Vagina (tissue), 2 donors: ENCODE results near the gene SHOC1. TPM values are rescaled to one million over a fixed set of nuclear protein-coding genes. Genes with fewer than 3 reads are reported as not detected.
"Not testable (repeated sequence)": the region's sequence is repeated elsewhere in the genome, so short reads cannot be mapped to it uniquely, and the experiment has no call there.

Experiments
- DNase-seq, 2 donors: peaks; one replicate each; pipeline ENCODE4 v3.0.0-alpha.2; 2017; ENCODE audit errors: extremely low spot score in 2 of 2
- H3K27ac ChIP-seq: fragments of 200-600 bp; sonication (generic); one replicate; pipeline ENCODE4 v1.5.1; 2019
- H3K27me3 ChIP-seq: fragments of 200-600 bp; sonication (generic); one replicate; pipeline ENCODE4 v1.5.1; 2019
- H3K36me3 ChIP-seq, 2 donors: fragments of 200-600 bp; sonication (generic); one replicate each; pipeline ENCODE4 v1.5.1; 2017 to 2019
- H3K4me1 ChIP-seq: fragments of 200-600 bp; sonication (generic); one replicate; pipeline ENCODE4 v1.5.1; 2019
- H3K4me3 ChIP-seq, 2 donors: fragments of 200-600 bp; sonication (generic); 1 replicate in 1 of 2; 2 replicates in 1 of 2; pipeline ENCODE4 v1.5.1; 2016 to 2019
- H3K9me3 ChIP-seq: fragments of 200-600 bp; sonication (generic); one replicate; pipeline ENCODE4 v1.5.1; 2019
- CTCF ChIP-seq, 3 experiments: fragments of 450-650 bp in 2 of 3; fragments of 200-600 bp in 1 of 3; sonication (generic) in 1 of 3; IDR thresholded peaks; one replicate each; pipeline ENCODE4 v1.5.1; 2017 to 2019; ENCODE audit warnings: antibody characterized with exemption in 3 of 3, mild to moderate bottlenecking in 2 of 3, moderate library complexity in 2 of 3
- POLR2A ChIP-seq, 2 donors: fragments of 450-650 bp; IDR thresholded peaks; one replicate each; pipeline ENCODE4 v1.6.1; 2017; ENCODE audit warnings: antibody characterized with exemption in 2 of 2, mild to moderate bottlenecking in 2 of 2, moderate library complexity in 2 of 2
- POLR2AphosphoS5 ChIP-seq, 2 donors: sonication (generic); formaldehyde crosslinking; IDR thresholded peaks; one replicate each; pipeline ENCODE4 v1.9.0; 2017; ENCODE audit warnings: antibody characterized with exemption in 2 of 2, mild to moderate bottlenecking in 2 of 2, low read depth in 1 of 2; ENCODE audit not compliant: insufficient read depth in 1 of 2
- intact Hi-C: fragments of 100-400 bp; cut with DNase I; formaldehyde crosslinking; loops from one replicate; pipeline ENCODE4 v1.15.1; 2023
- total RNA-seq: library from RNA; depleted of rRNA; stranded (reverse); fragments of >200 nt; gene quantifications from one replicate; pipeline ENCODE4 v1.2.3, GENCODE V29; 2016

Gene SHOC1
- total RNA-seq, 1 donor from 2014 or later: 0.25 TPM

GRCh38 chr9:111815285-111816070 is 20.7 kb upstream of the SHOC1 start:
- intact Hi-C loops: no loop called here
- TF ChIP-seq CTCF (IDR thresholded peaks at IDR 0.05) (no peak), POLR2A (IDR thresholded peaks at IDR 0.05) (no peak), POLR2AphosphoS5 (IDR thresholded peaks at IDR 0.05; ENCODE audit: insufficient read depth in 1 of 2, low read depth in 1 of 2) (no peak)
- H3K9me3 ChIP-seq: no peaks in the 10 kb centered on the region
- H3K4me3 ChIP-seq: no peak overlapping the region
- no peak for DNase-seq
- no peaks in the 10 kb centered on the region for H3K4me1 ChIP-seq
- no peaks in the 10 kb centered on the region for H3K27me3 ChIP-seq
- no peaks in the 10 kb centered on the region for H3K36me3 ChIP-seq
- no peak overlapping the region for H3K27ac ChIP-seq

GRCh38 chr9:111812337-111812736 is 17.6 kb upstream of the SHOC1 start:
- no peak overlapping the region for H3K27ac ChIP-seq
- no peaks in the 10 kb centered on the region for H3K4me1 ChIP-seq
- H3K27me3 ChIP-seq: no peaks in the 10 kb centered on the region
- no peaks in the 10 kb centered on the region for H3K36me3 ChIP-seq
- intact Hi-C loops: no loop called here
- no peak overlapping the region for H3K4me3 ChIP-seq
- DNase-seq: no peak
- TF ChIP-seq CTCF (IDR thresholded peaks at IDR 0.05) (no peak), POLR2AphosphoS5 (IDR thresholded peaks at IDR 0.05; ENCODE audit: insufficient read depth in 1 of 2, low read depth in 1 of 2) (no peak), POLR2A (IDR thresholded peaks at IDR 0.05) (no peak)
- no peaks in the 10 kb centered on the region for H3K9me3 ChIP-seq

GRCh38 chr9:111810908-111811307 is 16.2 kb upstream of the SHOC1 start:
- Histone ChIP-seq H3K27ac (no peak overlapping the region), H3K27me3 (no peaks in the 10 kb centered on the region), H3K4me1 (no peaks in the 10 kb centered on the region), H3K9me3 (no peaks in the 10 kb centered on the region), H3K4me3 (no peak overlapping the region), H3K36me3 (no peaks in the 10 kb centered on the region)
- DNase-seq: no peak
- intact Hi-C loops: no loop called here
- TF ChIP-seq CTCF (IDR thresholded peaks at IDR 0.05) (no peak), POLR2AphosphoS5 (IDR thresholded peaks at IDR 0.05; ENCODE audit: insufficient read depth in 1 of 2, low read depth in 1 of 2) (no peak), POLR2A (IDR thresholded peaks at IDR 0.05) (no peak)

GRCh38 chr9:111810415-111810814 is 15.7 kb upstream of the SHOC1 start:
- H3K27me3 ChIP-seq, intact Hi-C loops, H3K4me1 ChIP-seq, H3K27ac ChIP-seq, H3K36me3 ChIP-seq, DNase-seq, H3K9me3 ChIP-seq, H3K4me3 ChIP-seq: not testable (repeated sequence)

- no peak overlapping the region for H3K27ac ChIP-seq
- H3K27me3 ChIP-seq: no peaks in the 10 kb centered on the region
- intact Hi-C loops: no loop called here
- no peaks in the 10 kb centered on the region for H3K36me3 ChIP-seq
- TF ChIP-seq CTCF (IDR thresholded peaks at IDR 0.05): no peak
- TF ChIP-seq POLR2A (IDR thresholded peaks at IDR 0.05): no peak
- TF ChIP-seq POLR2AphosphoS5 (IDR thresholded peaks at IDR 0.05; ENCODE audit: insufficient read depth in 1 of 2, low read depth in 1 of 2): no peak
- no peak for DNase-seq
- H3K4me1 ChIP-seq: no peaks in the 10 kb centered on the region
- no peak overlapping the region for H3K4me3 ChIP-seq
- no peaks in the 10 kb centered on the region for H3K9me3 ChIP-seq
Observed at GRCh38 chr9:111807197-111807596, 12.5 kb upstream of the SHOC1 start.
